ENCODE measurements around the gene TLE5.

DNA sequence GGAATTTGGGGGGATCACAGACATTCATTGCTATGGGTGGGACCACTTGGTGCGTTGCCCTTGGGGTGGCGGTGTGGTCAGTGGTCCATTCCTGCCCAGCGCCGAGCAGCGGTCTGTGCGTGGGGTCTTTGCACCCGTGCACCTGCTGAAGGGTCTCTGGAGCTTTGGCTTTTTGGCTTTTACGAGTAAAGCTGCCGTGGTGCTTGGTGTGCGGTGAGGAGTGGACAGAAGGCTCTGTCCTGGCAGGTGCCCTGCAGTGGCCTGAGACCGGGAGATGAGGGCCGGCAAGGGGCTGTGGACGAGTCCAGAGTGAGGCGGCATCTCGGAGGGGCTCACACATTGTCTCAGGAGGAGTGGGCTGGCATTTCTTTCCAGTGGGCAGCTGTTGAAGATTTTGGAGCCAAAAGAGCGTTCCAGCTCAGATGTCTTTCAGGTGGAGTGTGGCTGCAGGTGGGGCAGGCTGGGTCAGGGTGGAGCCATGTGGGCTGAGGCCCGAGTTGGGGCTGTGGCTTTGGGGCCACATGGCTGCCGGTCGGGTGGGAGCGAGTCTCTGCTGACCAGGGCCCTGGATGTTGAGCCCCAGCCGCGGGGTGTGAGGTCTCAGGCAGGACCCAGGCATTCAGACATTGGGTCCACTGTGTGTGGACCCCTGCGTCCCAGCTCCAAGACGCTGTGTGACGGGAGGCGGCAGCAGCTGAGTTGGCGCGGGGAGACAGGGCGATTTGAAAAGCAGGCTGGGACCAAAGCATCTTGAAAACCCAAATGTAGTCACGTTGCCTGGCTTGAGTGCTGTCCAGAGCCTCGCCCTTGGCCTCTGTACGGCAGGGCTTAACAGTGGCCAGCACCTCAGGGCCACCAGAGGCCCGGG is 43.6 kb upstream of the TLE5 start:
- TF ChIP-seq CEBPB (IDR thresholded peaks at IDR 0.05; ENCODE audit: low read depth, low read length) (no peak), POLR2A (IDR thresholded peaks at IDR 0.05; ENCODE audit: low read depth, low read length) (no peak), CTCF (conservative IDR thresholded peaks at IDR 0.05; ENCODE audit: low read depth, low read length) (no peak), MAZ (IDR thresholded peaks at IDR 0.05; ENCODE audit: borderline replicate concordance, low read depth, low read length) (no peak), RFX5 (IDR thresholded peaks at IDR 0.05; ENCODE audit: low read depth, low read length) (no peak), RCOR1 (IDR thresholded peaks at IDR 0.05; ENCODE audit: insufficient replicate concordance, low read length) (no peak), MAFK (IDR thresholded peaks at IDR 0.05; ENCODE audit: low read depth, low read length) (no peak), SMC3 (IDR thresholded peaks at IDR 0.05; ENCODE audit: low read depth, low read length) (no peak), RAD21 (IDR thresholded peaks at IDR 0.05; ENCODE audit: low read length) (no peak), MXI1 (IDR thresholded peaks at IDR 0.05; ENCODE audit: borderline replicate concordance, low read depth, low read length) (no peak), USF2 (IDR thresholded peaks at IDR 0.05; ENCODE audit: low read depth, low read length) (no peak), FOS (IDR thresholded peaks at IDR 0.05; ENCODE audit: low read depth, low read length) (no peak)

All from IMR-90 (cell line).